Small intestine (tissue), 7 donors: ENCODE data around the gene FRMD4B. TPM values are rescaled to one million over a fixed set of nuclear protein-coding genes. Genes with fewer than 3 reads are reported as not detected.
"Not testable (repeated sequence)": the region's sequence is repeated elsewhere in the genome, so short reads cannot be mapped to it uniquely, and the experiment has no call there.

Experiments
- DNase-seq, 2 donors: peaks; one replicate each; pipeline versions ENCODE4 v3.0.0 to v3.0.0-alpha.2; 2013
- FAIRE-seq: peaks from 2 replicates; lab custom pipeline; 2012; peaks lifted over from hg19 to GRCh38; lab: Jason Lieb, UNC
- H3K27ac ChIP-seq, 3 donors: one replicate each; pipeline ENCODE4 v1.5.1; 2013; ENCODE audit warnings: low read length in 2 of 3, mild to moderate bottlenecking in 2 of 3, control low read depth in 1 of 3, inconsistent platforms in 1 of 3, low read depth in 1 of 3, moderate library complexity in 1 of 3
- H3K27me3 ChIP-seq, 3 donors: one replicate each; pipeline ENCODE4 v1.6.1; 2013; ENCODE audit warnings: low read length in 3 of 3, inconsistent platforms in 1 of 3; ENCODE audit not compliant: control insufficient read depth in 3 of 3, insufficient read depth in 3 of 3
- H3K36me3 ChIP-seq, 3 donors: one replicate each; pipeline ENCODE4 v1.6.1; 2013; ENCODE audit warnings: low read length in 3 of 3, inconsistent platforms in 1 of 3, low read depth in 1 of 3, mild to moderate bottlenecking in 1 of 3, moderate library complexity in 1 of 3; ENCODE audit not compliant: control insufficient read depth in 3 of 3, insufficient read depth in 2 of 3
- H3K4me1 ChIP-seq, 3 donors: one replicate each; pipeline ENCODE4 v1.6.1; 2013; ENCODE audit warnings: low read length in 2 of 3, inconsistent platforms in 1 of 3, low read depth in 1 of 3, mild to moderate bottlenecking in 1 of 3, moderate library complexity in 1 of 3; ENCODE audit not compliant: control insufficient read depth in 3 of 3, insufficient read depth in 2 of 3
- H3K4me3 ChIP-seq, 3 donors: one replicate each; pipeline ENCODE4 v1.5.1; 2013; ENCODE audit warnings: low read length in 3 of 3, control low read depth in 1 of 3, inconsistent platforms in 1 of 3, low read depth in 1 of 3, mild to moderate bottlenecking in 1 of 3, moderate library complexity in 1 of 3
- H3K9me3 ChIP-seq, 2 donors: one replicate each; pipeline ENCODE4 v1.6.1; 2013; ENCODE audit warnings: low read depth in 1 of 2, low read length in 1 of 2; ENCODE audit not compliant: control insufficient read depth in 2 of 2, insufficient read depth in 1 of 2
- WGBS, 3 donors: extraction: QIAGEN DNeasy Blood & Tissue Kit; methylation state at CpG; one replicate each; pipeline ENCODE4 v1.1.7; 2013; 5-methylcytosine and 5-hydroxymethylcytosine counted together
- polyA plus RNA-seq, 4 donors: library from polyadenylated mRNA; stranded (reverse) in 3 of 4; unstranded in 1 of 4; fragments of 200-250 nt in 3 of 4; fragments of 120-200 nt in 1 of 4; gene quantifications; one replicate each; pipeline versions ENCODE4 v1.2.1 to v1.2.3, GENCODE V29; 2013
- donor health status: healthy with polysubstance abuse.
- donor health status: control.
- donor health status: control.
- donor health status: Bipolar disorder and iron deficiency.
- donor health status: healthy.

The FRMD4B gene
- polyA plus RNA-seq, 4 donors: 5.6 to 16.3 (median 8.4) TPM

- WGBS, 3 donors: 90 to 96% (median 90%) methylated on average over 5 of the region's 5 CpGs
- H3K36me3 ChIP-seq, H3K4me3 ChIP-seq, H3K27me3 ChIP-seq, DNase-seq, H3K9me3 ChIP-seq, H3K27ac ChIP-seq, FAIRE-seq, H3K4me1 ChIP-seq: not testable (repeated sequence)
These were observed 109.7 kb downstream of the FRMD4B start for GRCh38 chr3:69276191-69276590.

- no peaks in the 10 kb centered on the region for H3K27me3 ChIP-seq
- no peaks in the 10 kb centered on the region for H3K9me3 ChIP-seq
- 87 to 93% (median 92%) methylated on average over 1 of the region's 1 CpG for WGBS, 3 donors
- DNase-seq (no peak), FAIRE-seq (no peak)
- H3K27ac ChIP-seq: no peak overlapping the region
- no peak overlapping the region for H3K4me3 ChIP-seq
- H3K36me3 ChIP-seq: no peaks in the 10 kb centered on the region
- H3K4me1 ChIP-seq: no peaks in the 10 kb centered on the region
These were observed 112.0 kb downstream of the FRMD4B start for GRCh38 chr3:69273896-69274295.

DNA sequence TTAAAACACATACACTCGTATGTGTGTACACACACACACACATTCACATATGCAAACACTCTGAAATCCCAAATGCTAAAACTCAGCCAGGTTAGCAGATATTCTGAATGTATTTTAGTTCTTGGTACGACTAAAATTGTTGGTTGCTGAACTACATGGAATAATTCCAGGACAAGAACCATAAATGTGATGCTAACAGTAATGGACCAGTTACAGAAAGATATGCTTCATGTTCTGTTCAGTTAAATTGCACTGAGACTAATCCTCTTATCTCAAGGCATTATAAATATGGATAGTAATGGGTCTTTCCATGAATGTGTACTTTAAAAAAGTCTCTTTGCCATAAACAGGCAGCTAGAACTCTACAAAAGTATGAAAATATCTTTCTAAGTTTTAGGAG, 113.3 kb downstream of the FRMD4B start:
- 44 to 63% (median 49%) methylated on average over 2 of the region's 2 CpGs for WGBS, 3 donors
- H3K27me3 ChIP-seq: no peaks in the 10 kb centered on the region
- no peak for DNase-seq
- no peak for FAIRE-seq
- H3K27ac ChIP-seq: no peak overlapping the region
- no peaks in the 10 kb centered on the region for H3K4me1 ChIP-seq
- no peaks in the 10 kb centered on the region for H3K9me3 ChIP-seq
- no peak overlapping the region for H3K4me3 ChIP-seq
- no peaks in the 10 kb centered on the region for H3K36me3 ChIP-seq

GRCh38 chr3:69271098-69271497, 114.8 kb downstream of the FRMD4B start:
- Histone ChIP-seq H3K9me3 (no peaks in the 10 kb centered on the region), H3K4me3 (no peak overlapping the region), H3K27me3 (no peaks in the 10 kb centered on the region), H3K27ac (no peak overlapping the region), H3K4me1 (no peaks in the 10 kb centered on the region), H3K36me3 (no peaks in the 10 kb centered on the region)
- WGBS, 3 donors: 82 to 87% (median 83%) methylated on average over 3 of the region's 3 CpGs
- FAIRE-seq (no peak), DNase-seq (no peak)

DNA sequence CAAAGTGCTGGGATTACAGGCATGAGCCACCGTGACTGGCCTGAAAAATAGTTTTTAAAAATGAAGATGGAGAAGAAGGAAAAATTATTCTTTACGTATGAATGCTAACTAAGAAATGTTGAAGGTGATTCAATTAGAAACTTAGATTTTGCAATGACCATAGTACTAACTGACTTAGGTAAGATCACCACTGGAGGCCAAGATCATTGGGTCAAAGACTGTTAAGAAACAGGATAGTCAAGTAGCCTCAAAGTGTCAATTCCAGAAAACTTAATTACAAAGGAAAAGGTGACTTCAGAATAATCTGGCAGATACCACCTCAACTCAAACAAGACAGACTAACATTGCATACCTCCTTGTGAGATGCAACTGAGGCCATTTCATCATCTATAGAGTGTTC, 119.3 kb downstream of the FRMD4B start:
- WGBS, 3 donors: 90 to 96% (median 94%) methylated on average over 2 of the region's 2 CpGs
- Histone ChIP-seq H3K27ac (no peak overlapping the region), H3K4me1 (no peaks in the 10 kb centered on the region), H3K9me3 (no peaks in the 10 kb centered on the region), H3K27me3 (no peaks in the 10 kb centered on the region), H3K4me3 (no peak overlapping the region), H3K36me3 (no peaks in the 10 kb centered on the region)
- DNase-seq: no peak
- FAIRE-seq: no peak

DNA sequence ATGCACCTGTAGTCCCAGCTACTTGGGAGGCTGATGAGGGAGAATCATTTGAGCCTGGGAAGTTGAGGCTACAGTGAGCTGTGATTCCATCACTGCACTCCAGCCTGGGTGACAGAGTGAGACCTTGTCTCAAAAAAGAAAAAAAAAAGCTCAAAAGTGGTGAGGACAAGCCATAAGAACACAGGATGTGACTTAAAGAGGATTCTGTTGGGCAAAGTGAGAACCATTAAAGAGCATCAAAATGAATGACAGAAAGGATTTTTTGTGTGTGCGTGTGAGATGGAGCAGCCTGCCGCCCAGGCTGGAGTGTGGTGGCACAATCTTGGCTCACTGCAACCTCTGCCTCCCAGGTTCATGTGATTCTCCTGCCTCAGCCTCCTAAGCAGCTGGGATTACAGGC, 119.8 kb downstream of the FRMD4B start:
- not testable (repeated sequence) for H3K4me3 ChIP-seq, H3K4me1 ChIP-seq, H3K27ac ChIP-seq, FAIRE-seq, H3K36me3 ChIP-seq, DNase-seq, H3K9me3 ChIP-seq, H3K27me3 ChIP-seq
- WGBS, 3 donors: 93 to 100% (median 96%) methylated on average over 2 of the region's 2 CpGs

- not testable (repeated sequence) for H3K4me1 ChIP-seq, FAIRE-seq
- WGBS, 3 donors: 31 to 75% (median 58%) methylated on average over 7 of the region's 7 CpGs
These were observed 125.0 kb downstream of the FRMD4B start for GRCh38 chr3:69260843-69261405.

GRCh38 chr3:69260216-69260787, 125.6 kb downstream of the FRMD4B start:
- WGBS, 3 donors: 94 to 96% (median 94%) methylated on average over 35 of the region's 35 CpGs
- Histone ChIP-seq H3K9me3 (peaks cover 0 to 9% of the 10 kb centered on the region in 2 donors), H3K4me1 (peaks cover 0 to 5% (median 0%) of the 10 kb centered on the region in 3 donors), H3K36me3 (no peaks in the 10 kb centered on the region), H3K27me3 (no peaks in the 10 kb centered on the region), H3K27ac (no peak overlapping the region), H3K4me3 (no peak overlapping the region)
- FAIRE-seq (no peak), DNase-seq (no peak)

More at GRCh38 chr3:69260843-69261405, 125.0 kb downstream of the FRMD4B start:
- not testable (repeated sequence) for H3K36me3 ChIP-seq, H3K9me3 ChIP-seq, H3K4me3 ChIP-seq, H3K27ac ChIP-seq, H3K27me3 ChIP-seq
- DNase-seq: peak; percentile 25 to 63

- 94 to 97% (median 94%) methylated on average over 9 of the region's 9 CpGs for WGBS, 3 donors
- Histone ChIP-seq H3K4me1 (peaks cover 0 to 5% (median 0%) of the 10 kb centered on the region in 3 donors), H3K36me3 (no peaks in the 10 kb centered on the region), H3K27ac (no peak overlapping the region), H3K27me3 (no peaks in the 10 kb centered on the region), H3K9me3 (peaks cover 0 to 9% of the 10 kb centered on the region in 2 donors), H3K4me3 (no peak overlapping the region)
- FAIRE-seq (no peak), DNase-seq (no peak)
These were observed 126.8 kb downstream of the FRMD4B start for GRCh38 chr3:69259125-69259524.
